Activated CD4-positive, CD25-positive, alpha-beta regulatory T cell treated with anti-CD3 and anti-CD28 coated beads, Interleukin-2, amount 50 U/mL, for 16 hours (primary cell): ENCODE data around the gene COL18A1.

Experiments
- DNase-seq: peaks from one replicate; pipeline ENCODE4 v3.0.0-alpha.2; 2020; ENCODE audit warnings: low read depth, low spot score

The COL18A1 gene

GRCh38 chr21:45383111-45383614, 21.8 kb upstream of the COL18A1 start:
- DNase-seq = no peak

- no peak for DNase-seq
Measured at GRCh38 chr21:45383615-45384201, 21.3 kb upstream of the COL18A1 start.

GRCh38 chr21:45384656-45385548, 20.1 kb upstream of the COL18A1 start:
- no peak for DNase-seq

GRCh38 chr21:45385549-45386050, 19.4 kb upstream of the COL18A1 start:
- DNase-seq = no peak

- no peak for DNase-seq
Measured at GRCh38 chr21:45386336-45386727, 18.6 kb upstream of the COL18A1 start.

GRCh38 chr21:45386728-45387371, 18.1 kb upstream of the COL18A1 start:
- no peak for DNase-seq

- no peak for DNase-seq
Measured at GRCh38 chr21:45387506-45387905, 17.5 kb upstream of the COL18A1 start.

- DNase-seq = no peak
Measured at GRCh38 chr21:45388011-45388521, 16.9 kb upstream of the COL18A1 start.

GRCh38 chr21:45388611-45389296, 16.2 kb upstream of the COL18A1 start:
- DNase-seq = no peak

- no peak for DNase-seq
Measured at GRCh38 chr21:45390121-45390751, 14.7 kb upstream of the COL18A1 start.

GRCh38 chr21:45390831-45391742, 13.9 kb upstream of the COL18A1 start:
- DNase-seq = no peak

GRCh38 chr21:45391743-45392572, 13.0 kb upstream of the COL18A1 start:
- no peak for DNase-seq

GRCh38 chr21:45392573-45392971, 12.4 kb upstream of the COL18A1 start:
- no peak for DNase-seq

- DNase-seq = no peak
Measured at GRCh38 chr21:45393021-45393420, 11.9 kb upstream of the COL18A1 start.

GRCh38 chr21:45393833-45394638, 10.9 kb upstream of the COL18A1 start:
- DNase-seq = no peak

GRCh38 chr21:45396620-45396995, 8.4 kb upstream of the COL18A1 start:
- no peak for DNase-seq

- DNase-seq = no peak
Measured at GRCh38 chr21:45397381-45397780, 7.6 kb upstream of the COL18A1 start.

GRCh38 chr21:45401054-45401518, 3.9 kb upstream of the COL18A1 start:
- no peak for DNase-seq
